ENCODE results near the gene NOD1. TPM values are rescaled to one million over a fixed set of nuclear protein-coding genes. Genes with fewer than 3 reads are reported as not detected.

Gene NOD1
- total RNA-seq, 1 experiment from 2014 or later: 8.1 TPM

- TF ChIP-seq CTCF (IDR thresholded peaks at IDR 0.05) (no peak), POLR2AphosphoS5 (IDR thresholded peaks at IDR 0.05; ENCODE audit: low read depth, low read length) (no peak), TCF7L2 (IDR thresholded peaks at IDR 0.05; ENCODE audit: low read depth, low read length) (no peak), REST (IDR thresholded peaks at IDR 0.05; ENCODE audit: insufficient read depth in 1 of 2, low read depth in 2 of 2, low read length in 1 of 2) (no peak)
- BruUV-seq (replicated peaks): no TSS peak
- Histone ChIP-seq H3K27me3 (ENCODE audit: control insufficient read depth, insufficient read depth, low read length) (no peaks in the 10 kb centered on the region), H3K9me3 (ENCODE audit: control insufficient read depth, insufficient read depth, low read depth, low read length) (no peaks in the 10 kb centered on the region), H3K4me3 (ENCODE audit: low read depth in 2 of 2, low read length in 2 of 2) (no peak overlapping the region), H3K4me1 (ENCODE audit: control insufficient read depth, insufficient read depth, low read length) (no peaks in the 10 kb centered on the region; the same call in 1 of the 2 replicates), H3K27ac (ENCODE audit: low read length) (no peak overlapping the region), H3K36me3 (ENCODE audit: control insufficient read depth, insufficient read depth, low read length) (no peaks in the 10 kb centered on the region)
- in situ Hi-C loops (cut with HindIII; ENCODE audit: low pct_unique_long_range_greater_than_20kb, low sequenced_read_pairs): no loop called here
- intact Hi-C loops (cut with micrococcal nuclease; ENCODE audit: unreplicated experiment): no loop called here
- ChIA-PET POLR2A (no interaction called here), CTCF (no interaction called here)
- DNase-seq (ENCODE audit: low read depth, low spot score) (no peak), ATAC-seq (no peak)
Observed at GRCh38 chr7:30430276-30430675, 48.3 kb downstream of the NOD1 start.

- no TSS peak for BruUV-seq (replicated peaks)
- H3K27ac ChIP-seq (ENCODE audit: low read length): no peak overlapping the region
- intact Hi-C loops (cut with micrococcal nuclease; ENCODE audit: unreplicated experiment): no loop called here
- ChIA-PET CTCF (interaction anchor here (0.6 kb wide), 1 partner anchor 32 kb away, joined by 4 read pairs; no protein-coding TSS in a partner anchor), POLR2A (no interaction called here)
- H3K4me3 ChIP-seq (ENCODE audit: low read depth in 2 of 2, low read length in 2 of 2): no peak overlapping the region
- ATAC-seq (no peak), DNase-seq (ENCODE audit: low read depth, low spot score) (no peak)
- H3K9me3 ChIP-seq (ENCODE audit: control insufficient read depth, insufficient read depth, low read depth, low read length): no peaks in the 10 kb centered on the region
- in situ Hi-C loops (cut with HindIII; ENCODE audit: low pct_unique_long_range_greater_than_20kb, low sequenced_read_pairs): no loop called here
- no peaks in the 10 kb centered on the region for H3K36me3 ChIP-seq (ENCODE audit: control insufficient read depth, insufficient read depth, low read length)
- H3K27me3 ChIP-seq (ENCODE audit: control insufficient read depth, insufficient read depth, low read length): no peaks in the 10 kb centered on the region
- no peaks in the 10 kb centered on the region; the same call in 1 of the 2 replicates for H3K4me1 ChIP-seq (ENCODE audit: control insufficient read depth, insufficient read depth, low read length)
- TF ChIP-seq REST (IDR thresholded peaks at IDR 0.05; ENCODE audit: insufficient read depth in 1 of 2, low read depth in 2 of 2, low read length in 1 of 2): no peak
- no peak for TF ChIP-seq CTCF (IDR thresholded peaks at IDR 0.05)
- no peak for TF ChIP-seq TCF7L2 (IDR thresholded peaks at IDR 0.05; ENCODE audit: low read depth, low read length)
- no peak for TF ChIP-seq SIN3A (IDR thresholded peaks at IDR 0.05; ENCODE audit: borderline replicate concordance, insufficient read depth, low read depth, low read length)
- no peak for TF ChIP-seq POLR2AphosphoS5 (IDR thresholded peaks at IDR 0.05; ENCODE audit: low read depth, low read length)
Observed at GRCh38 chr7:30429156-30429530, 49.4 kb downstream of the NOD1 start.
